ENCODE results near the gene NFKBIA. TPM values are rescaled to one million over a fixed set of nuclear protein-coding genes. Genes with fewer than 3 reads are reported as not detected.
"Not testable (repeated sequence)": the region's sequence is repeated elsewhere in the genome, so short reads cannot be mapped to it uniquely, and the experiment has no call there.

The NFKBIA gene
- total RNA-seq, 1 donor from 2014 or later, result 41.0 TPM

DNA sequence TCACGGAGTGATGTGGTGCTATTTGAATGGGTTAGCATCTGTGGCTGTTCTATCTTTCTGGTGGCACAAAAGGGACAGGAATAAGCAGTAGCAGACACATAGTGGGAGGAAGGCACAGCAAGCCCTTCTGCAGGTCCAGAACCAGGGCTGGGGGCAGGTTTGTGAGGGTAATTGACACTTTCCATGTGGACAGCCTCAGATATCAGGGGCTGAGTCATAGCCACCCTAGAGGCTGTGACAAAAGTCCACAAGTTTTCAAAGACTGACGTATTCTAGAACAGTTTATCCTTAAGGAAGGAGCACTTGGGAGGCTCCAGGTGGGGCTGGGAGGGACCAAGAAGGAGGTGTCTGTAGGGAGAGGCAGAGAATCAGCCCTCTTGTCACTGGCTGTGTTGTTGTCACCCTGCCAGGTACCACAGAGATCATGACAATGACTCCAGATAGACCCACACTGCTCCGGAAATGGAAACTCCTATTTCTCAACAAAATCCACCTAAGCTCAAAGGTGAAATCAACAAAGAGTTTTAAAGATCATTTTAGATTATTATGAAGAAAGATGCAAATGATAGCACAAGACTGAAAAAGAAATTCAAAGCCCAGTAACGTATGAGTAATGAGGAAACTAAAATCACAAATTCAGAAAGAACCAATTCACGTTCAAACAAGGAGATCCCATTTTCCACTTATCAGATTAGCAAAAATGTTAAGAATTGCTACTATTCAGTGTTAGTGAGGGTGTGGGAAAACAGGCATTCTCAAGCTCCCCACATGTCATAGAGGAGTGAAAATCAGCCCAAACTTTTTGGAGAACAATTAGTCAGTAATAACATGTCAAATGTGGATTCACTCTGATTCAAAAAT is 48.3 kb downstream of the NFKBIA start:
- no peak for DNase-seq (ENCODE audit: low spot score)
- H3K27me3 Mint-ChIP-seq (ENCODE audit: low read depth), result no peaks in the 10 kb centered on the region
- TF ChIP-seq, protein P1, sequence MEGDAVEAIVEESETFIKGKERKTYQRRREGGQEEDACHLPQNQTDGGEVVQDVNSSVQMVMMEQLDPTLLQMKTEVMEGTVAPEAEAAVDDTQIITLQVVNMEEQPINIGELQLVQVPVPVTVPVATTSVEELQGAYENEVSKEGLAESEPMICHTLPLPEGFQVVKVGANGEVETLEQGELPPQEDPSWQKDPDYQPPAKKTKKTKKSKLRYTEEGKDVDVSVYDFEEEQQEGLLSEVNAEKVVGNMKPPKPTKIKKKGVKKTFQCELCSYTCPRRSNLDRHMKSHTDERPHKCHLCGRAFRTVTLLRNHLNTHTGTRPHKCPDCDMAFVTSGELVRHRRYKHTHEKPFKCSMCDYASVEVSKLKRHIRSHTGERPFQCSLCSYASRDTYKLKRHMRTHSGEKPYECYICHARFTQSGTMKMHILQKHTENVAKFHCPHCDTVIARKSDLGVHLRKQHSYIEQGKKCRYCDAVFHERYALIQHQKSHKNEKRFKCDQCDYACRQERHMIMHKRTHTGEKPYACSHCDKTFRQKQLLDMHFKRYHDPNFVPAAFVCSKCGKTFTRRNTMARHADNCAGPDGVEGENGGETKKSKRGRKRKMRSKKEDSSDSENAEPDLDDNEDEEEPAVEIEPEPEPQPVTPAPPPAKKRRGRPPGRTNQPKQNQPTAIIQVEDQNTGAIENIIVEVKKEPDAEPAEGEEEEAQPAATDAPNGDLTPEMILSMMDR (IDR thresholded peaks at IDR 0.05), result no peak
- peak overlapping the region; percentile 61 for H3K27ac Mint-ChIP-seq (ENCODE audit: unreplicated experiment)
- no peak overlapping the region for H3K4me3 Mint-ChIP-seq (ENCODE audit: unreplicated experiment)
- no peaks in the 10 kb centered on the region for H3K9me3 Mint-ChIP-seq (ENCODE audit: low read depth)
- peaks cover 22% of the 10 kb centered on the region for H3K4me1 Mint-ChIP-seq (ENCODE audit: low read depth)
- no peaks in the 10 kb centered on the region for H3K36me3 Mint-ChIP-seq (ENCODE audit: low read depth)

DNA sequence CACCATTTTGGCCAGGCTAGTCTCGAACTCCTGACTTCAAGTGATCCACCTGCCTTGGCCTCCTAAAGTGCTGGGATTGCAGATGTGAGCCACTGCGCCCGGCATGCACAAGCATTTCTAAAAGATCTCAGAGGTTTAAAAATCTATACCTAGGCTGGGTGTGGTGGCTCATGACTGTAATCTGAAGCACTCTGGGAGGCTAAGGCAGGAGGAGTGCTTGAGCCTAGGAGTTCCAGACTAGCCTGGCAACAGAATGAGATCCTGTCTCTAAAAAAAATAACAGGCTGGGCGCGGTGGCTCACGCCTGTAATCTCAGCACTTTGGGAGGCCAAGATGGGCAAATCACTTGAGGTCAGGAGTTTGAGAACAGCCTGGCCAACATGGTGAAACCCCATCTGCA is 49.3 kb downstream of the NFKBIA start:
- not testable (repeated sequence) for H3K4me3 Mint-ChIP-seq (ENCODE audit: unreplicated experiment)

DNA sequence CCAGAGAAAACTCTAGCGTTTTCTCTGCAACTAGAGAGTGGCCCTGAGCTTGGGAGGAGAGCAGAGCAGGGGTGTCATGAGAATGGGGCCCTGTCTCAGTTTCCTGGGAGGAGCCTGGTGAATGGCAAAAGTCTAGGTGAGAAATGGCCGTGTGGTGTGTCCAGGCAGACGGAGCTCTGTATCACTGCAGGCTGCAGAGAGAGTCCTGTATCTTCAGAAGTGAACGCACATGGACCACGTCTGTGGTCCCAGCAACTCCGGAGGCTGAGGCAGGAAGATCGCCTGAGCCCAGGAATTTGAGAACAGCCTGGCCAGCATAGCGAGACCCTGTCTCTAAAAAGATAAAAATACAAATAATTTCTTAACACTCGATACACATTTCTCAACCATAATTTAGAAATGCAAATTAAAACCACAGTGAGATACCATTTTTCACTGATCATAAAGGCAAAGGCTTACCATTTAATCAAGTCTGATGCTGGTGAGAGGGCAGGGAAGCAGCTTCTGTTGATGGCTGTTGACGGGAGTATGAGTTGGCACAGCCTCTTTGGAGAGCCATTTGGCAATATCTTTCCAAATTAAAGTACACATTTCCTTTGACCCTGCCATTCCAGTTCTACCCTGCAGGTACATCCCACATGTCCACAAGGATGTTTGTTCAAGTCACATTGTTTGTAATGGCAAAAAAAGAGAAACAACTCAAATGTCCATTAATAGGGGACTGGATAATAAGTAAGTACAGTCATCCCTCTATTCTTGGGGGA is 51.0 kb downstream of the NFKBIA start:
- DNase-seq (ENCODE audit: low spot score), result no peak
- TF ChIP-seq, protein P1 (IDR thresholded peaks at IDR 0.05), result no peak
- H3K4me3 Mint-ChIP-seq (ENCODE audit: unreplicated experiment), result no peak overlapping the region
- H3K9me3 Mint-ChIP-seq (ENCODE audit: low read depth), result no peaks in the 10 kb centered on the region
- H3K36me3 Mint-ChIP-seq (ENCODE audit: low read depth), result no peaks in the 10 kb centered on the region
- H3K27ac Mint-ChIP-seq (ENCODE audit: unreplicated experiment), result no peak overlapping the region
- H3K4me1 Mint-ChIP-seq (ENCODE audit: low read depth), result peaks cover 22% of the 10 kb centered on the region
- no peaks in the 10 kb centered on the region for H3K27me3 Mint-ChIP-seq (ENCODE audit: low read depth)

More for the DNA sequence above, 49.3 kb downstream of the NFKBIA start:
- peaks cover 22% of the 10 kb centered on the region for H3K4me1 Mint-ChIP-seq (ENCODE audit: low read depth)
- not testable (repeated sequence) for H3K27me3 Mint-ChIP-seq (ENCODE audit: low read depth); H3K27ac Mint-ChIP-seq (ENCODE audit: unreplicated experiment); DNase-seq (ENCODE audit: low spot score); H3K9me3 Mint-ChIP-seq (ENCODE audit: low read depth); H3K36me3 Mint-ChIP-seq (ENCODE audit: low read depth)

DNA sequence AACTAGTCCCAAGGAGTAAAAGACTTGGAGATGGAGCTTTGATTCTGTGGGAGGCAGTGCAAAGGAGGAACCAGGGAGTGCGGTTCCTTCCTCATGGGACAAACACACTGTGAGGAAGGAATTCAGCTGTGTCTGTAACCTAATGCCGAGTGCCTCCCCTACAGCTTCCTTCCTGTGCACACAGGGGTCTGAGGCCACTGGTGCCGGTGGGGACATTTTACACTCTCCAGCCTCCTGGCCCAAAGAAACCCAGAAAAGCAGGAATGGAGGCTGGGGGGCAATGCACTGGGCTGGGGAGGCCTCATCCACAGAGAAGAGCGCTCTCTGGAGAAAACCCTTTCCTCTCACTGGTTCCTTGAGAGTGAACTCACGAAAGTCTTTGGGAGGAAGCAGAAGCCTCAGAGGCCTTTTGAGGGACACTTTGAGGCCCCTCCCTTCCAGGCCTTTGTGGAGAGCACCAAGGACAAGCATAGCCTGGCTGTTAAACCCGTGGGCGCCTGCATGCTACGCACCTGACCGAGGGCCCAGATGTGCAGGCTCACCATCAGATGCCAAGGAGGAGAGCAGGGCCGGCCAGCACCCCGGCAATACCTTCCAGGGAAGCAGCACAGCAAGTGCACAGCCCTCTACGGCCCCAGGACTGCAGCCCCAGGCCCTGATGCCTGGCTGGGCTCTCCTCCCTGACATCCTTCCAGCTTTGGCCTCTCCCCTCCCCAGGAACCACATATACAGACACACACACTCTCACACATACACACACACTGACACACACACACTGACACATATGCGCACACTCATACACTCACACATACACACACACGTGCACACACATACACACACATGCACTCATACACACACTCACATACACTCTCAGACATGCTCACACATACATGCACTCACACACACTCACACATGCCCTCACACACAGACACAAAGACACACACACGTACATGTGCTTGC is 52.0 kb downstream of the NFKBIA start:
- TF ChIP-seq, protein P1 (IDR thresholded peaks at IDR 0.05), result no peak
- peaks cover 22% of the 10 kb centered on the region for H3K4me1 Mint-ChIP-seq (ENCODE audit: low read depth)
- H3K36me3 Mint-ChIP-seq (ENCODE audit: low read depth), result no peaks in the 10 kb centered on the region
- H3K4me3 Mint-ChIP-seq (ENCODE audit: unreplicated experiment), result no peak overlapping the region
- H3K9me3 Mint-ChIP-seq (ENCODE audit: low read depth), result no peaks in the 10 kb centered on the region
- peak; percentile 12 for DNase-seq (ENCODE audit: low spot score)
- no peaks in the 10 kb centered on the region for H3K27me3 Mint-ChIP-seq (ENCODE audit: low read depth)
- H3K27ac Mint-ChIP-seq (ENCODE audit: unreplicated experiment), result no peak overlapping the region

DNA sequence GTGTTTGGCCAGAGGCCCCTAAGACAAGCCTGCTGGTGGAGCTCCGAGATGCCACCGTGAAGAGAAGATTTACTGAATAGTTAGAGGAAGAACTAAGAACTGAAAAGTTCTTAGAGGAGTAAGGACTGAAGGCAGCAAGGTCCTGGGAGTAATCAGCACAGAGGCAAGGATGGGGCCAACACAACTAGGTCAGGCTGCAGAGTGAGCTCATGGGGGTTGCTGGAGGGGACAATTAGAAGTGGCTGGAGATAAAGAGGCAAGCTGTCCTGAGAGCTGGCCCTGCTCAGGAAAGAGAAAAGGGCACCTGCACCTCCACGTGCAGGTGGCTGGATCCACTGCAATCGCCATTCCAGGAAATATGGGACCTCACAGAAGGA is 52.7 kb downstream of the NFKBIA start:
- peaks cover 2% of the 10 kb centered on the region for H3K27me3 Mint-ChIP-seq (ENCODE audit: low read depth)
- H3K4me3 Mint-ChIP-seq (ENCODE audit: unreplicated experiment), result no peak overlapping the region
- TF ChIP-seq, protein P1 (IDR thresholded peaks at IDR 0.05), result no peak
- DNase-seq (ENCODE audit: low spot score), result peak; percentile 8
- H3K36me3 Mint-ChIP-seq (ENCODE audit: low read depth), result no peaks in the 10 kb centered on the region
- peak overlapping the region; percentile 49 for H3K27ac Mint-ChIP-seq (ENCODE audit: unreplicated experiment)
- peaks cover 22% of the 10 kb centered on the region for H3K4me1 Mint-ChIP-seq (ENCODE audit: low read depth)
- H3K9me3 Mint-ChIP-seq (ENCODE audit: low read depth), result no peaks in the 10 kb centered on the region

Other genes starting within 250 kb of the NFKBIA start
- gene PSMA6, start 112.4 kb downstream of the NFKBIA start, total RNA-seq, result 129 to 167 TPM (median 137 TPM) in 3 replicates
- gene INSM2, start 129.4 kb upstream of the NFKBIA start, total RNA-seq, result not detected in 3 replicates